ENCODE data around the gene SLITRK3. TPM values are rescaled to one million over a fixed set of nuclear protein-coding genes. Genes with fewer than 3 reads are reported as not detected.
A peak's percentile ranks its signal among the peaks of the same experiment; 100 is the strongest.

SLITRK3 gene
- total RNA-seq, 4 donors from 2014 or later = not detected

GRCh38 chr3:165195241-165195639 lies 944 bp downstream of the SLITRK3 start:
- Histone ChIP-seq H3K4me3 (peak overlapping the region in 3 of 4 donors; percentile 38 to 52 (median 48)), H3K27ac (no peak overlapping the region), H3K27me3 (peaks cover 0 to 79% of the 10 kb centered on the region in 2 donors), H3K36me3 (no peaks in the 10 kb centered on the region), H3K9me3 (no peaks in the 10 kb centered on the region), H3K4me1 (peaks cover 0 to 52% (median 16%) of the 10 kb centered on the region in 4 donors)
- TF ChIP-seq, protein P1, sequence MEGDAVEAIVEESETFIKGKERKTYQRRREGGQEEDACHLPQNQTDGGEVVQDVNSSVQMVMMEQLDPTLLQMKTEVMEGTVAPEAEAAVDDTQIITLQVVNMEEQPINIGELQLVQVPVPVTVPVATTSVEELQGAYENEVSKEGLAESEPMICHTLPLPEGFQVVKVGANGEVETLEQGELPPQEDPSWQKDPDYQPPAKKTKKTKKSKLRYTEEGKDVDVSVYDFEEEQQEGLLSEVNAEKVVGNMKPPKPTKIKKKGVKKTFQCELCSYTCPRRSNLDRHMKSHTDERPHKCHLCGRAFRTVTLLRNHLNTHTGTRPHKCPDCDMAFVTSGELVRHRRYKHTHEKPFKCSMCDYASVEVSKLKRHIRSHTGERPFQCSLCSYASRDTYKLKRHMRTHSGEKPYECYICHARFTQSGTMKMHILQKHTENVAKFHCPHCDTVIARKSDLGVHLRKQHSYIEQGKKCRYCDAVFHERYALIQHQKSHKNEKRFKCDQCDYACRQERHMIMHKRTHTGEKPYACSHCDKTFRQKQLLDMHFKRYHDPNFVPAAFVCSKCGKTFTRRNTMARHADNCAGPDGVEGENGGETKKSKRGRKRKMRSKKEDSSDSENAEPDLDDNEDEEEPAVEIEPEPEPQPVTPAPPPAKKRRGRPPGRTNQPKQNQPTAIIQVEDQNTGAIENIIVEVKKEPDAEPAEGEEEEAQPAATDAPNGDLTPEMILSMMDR (IDR thresholded peaks at IDR 0.05) = no peak
- no peak for TF ChIP-seq POLR2A (IDR thresholded peaks at IDR 0.05)
- no peak for TF ChIP-seq EP300 (IDR thresholded peaks at IDR 0.05)
- no peak for DNase-seq (ENCODE audit: low spot score in 2 of 2)
- WGBS, 2 donors = 5% methylated on average over 18 of the region's 18 CpGs

- Histone ChIP-seq H3K36me3 (no peaks in the 10 kb centered on the region), H3K9me3 (no peaks in the 10 kb centered on the region), H3K27me3 (peaks cover 0 to 73% of the 10 kb centered on the region in 2 donors), H3K4me3 (peak overlapping the region in 3 of 4 donors; percentile 18 to 48 (median 38)), H3K4me1 (peaks cover 0 to 52% (median 16%) of the 10 kb centered on the region in 4 donors), H3K27ac (no peak overlapping the region)
- no peak for DNase-seq (ENCODE audit: low spot score in 2 of 2)
- WGBS, 2 donors = 7 to 8% methylated on average over 21 to 22 of the region's 22 CpGs
- TF ChIP-seq, protein P1 (IDR thresholded peaks at IDR 0.05) = no peak
- no peak for TF ChIP-seq POLR2A (IDR thresholded peaks at IDR 0.05)
- no peak for TF ChIP-seq EP300 (IDR thresholded peaks at IDR 0.05)
These were observed 1.5 kb downstream of the SLITRK3 start for GRCh38 chr3:165194511-165195240.

GRCh38 chr3:165193366-165194254 lies 2.6 kb downstream of the SLITRK3 start:
- H3K4me3 ChIP-seq = peak overlapping the region in 2 of 4 donors; percentile 3 to 31
- H3K4me1 ChIP-seq = peaks cover 0 to 52% (median 16%) of the 10 kb centered on the region in 4 donors
- DNase-seq (ENCODE audit: low spot score in 2 of 2) = no peak
- WGBS, 2 donors = 5% methylated on average over 18 of the region's 18 CpGs
- H3K36me3 ChIP-seq = no peaks in the 10 kb centered on the region
- peaks cover 0 to 64% of the 10 kb centered on the region in 2 donors for H3K27me3 ChIP-seq
- H3K27ac ChIP-seq = no peak overlapping the region
- H3K9me3 ChIP-seq = no peaks in the 10 kb centered on the region
- TF ChIP-seq EP300 (IDR thresholded peaks at IDR 0.05) = no peak

GRCh38 chr3:165192610-165193192 lies 3.5 kb downstream of the SLITRK3 start:
- Histone ChIP-seq H3K27ac (no peak overlapping the region), H3K27me3 (peaks cover 0 to 55% of the 10 kb centered on the region in 2 donors), H3K9me3 (no peaks in the 10 kb centered on the region), H3K4me3 (peak overlapping the region in 1 of 4 donors; percentile 31), H3K36me3 (no peaks in the 10 kb centered on the region), H3K4me1 (peaks cover 0 to 52% (median 16%) of the 10 kb centered on the region in 4 donors)
- TF ChIP-seq, protein P1 (IDR thresholded peaks at IDR 0.05) = no peak
- TF ChIP-seq EP300 (IDR thresholded peaks at IDR 0.05) = no peak
- no peak for DNase-seq (ENCODE audit: low spot score in 2 of 2)
- WGBS, 2 donors = 4 to 5% methylated on average over 14 of the region's 14 CpGs

GRCh38 chr3:165191491-165191890 lies 4.7 kb downstream of the SLITRK3 start:
- no peak for DNase-seq (ENCODE audit: low spot score in 2 of 2)
- H3K4me1 ChIP-seq = peaks cover 0 to 42% (median 12%) of the 10 kb centered on the region in 4 donors
- H3K27ac ChIP-seq = no peak overlapping the region
- no peaks in the 10 kb centered on the region for H3K36me3 ChIP-seq
- no peaks in the 10 kb centered on the region for H3K9me3 ChIP-seq
- TF ChIP-seq, protein P1 (IDR thresholded peaks at IDR 0.05) = no peak
- TF ChIP-seq POLR2A (IDR thresholded peaks at IDR 0.05) (no peak), EP300 (IDR thresholded peaks at IDR 0.05) (no peak)
- peaks cover 0 to 43% of the 10 kb centered on the region in 2 donors for H3K27me3 ChIP-seq
- 66 to 70% methylated on average over 3 of the region's 3 CpGs for WGBS, 2 donors
- H3K4me3 ChIP-seq = no peak overlapping the region
